SU-DHL-6 (cell line): ENCODE data around the gene MAPK12.

Experiments used
- H2AFZ ChIP-seq: fragments of 200-600 bp; sonication (generic); 2 replicates; pipeline ENCODE4 v1.6.1; 2014; ENCODE audit warnings: low read depth, mild to moderate bottlenecking, moderate library complexity, mixed read lengths, antibody characterized with exemption, low read length; ENCODE audit not compliant: severe bottlenecking
- H3F3A ChIP-seq: fragments of 200-600 bp; shearing (Covaris generic); 2 replicates; pipeline ENCODE4 v1.6.0; 2016; ENCODE audit warnings: antibody characterized with exemption, mild to moderate bottlenecking; ENCODE audit not compliant: insufficient read depth
- H3K27ac ChIP-seq: fragments of 200-600 bp; sonication (generic); 2 replicates; pipeline ENCODE4 v1.5.1; 2016; ENCODE audit warnings: low read depth, mild to moderate bottlenecking, low read length, moderate library complexity, mixed read lengths
- H3K27me3 ChIP-seq: fragments of 200-600 bp; sonication (generic), shearing (Covaris generic); 2 replicates; pipeline ENCODE4 v1.6.0; 2014; ENCODE audit warnings: mild to moderate bottlenecking, low read length
- H3K36me3 ChIP-seq: fragments of 200-600 bp; sonication (generic); 2 replicates; pipeline ENCODE4 v1.6.1; 2014; ENCODE audit warnings: mild to moderate bottlenecking, low read length, mixed read lengths
- H3K4me2 ChIP-seq: fragments of 300-600, 200-600 bp; shearing (Covaris generic), sonication (generic); 2 replicates; pipeline ENCODE4 v1.6.0; 2014; ENCODE audit warnings: low read length, low read depth, mild to moderate bottlenecking; ENCODE audit not compliant: poor library complexity, severe bottlenecking
- H3K4me3 ChIP-seq: fragments of 200-600 bp; sonication (generic); 2 replicates; pipeline ENCODE4 v1.5.1; 2014; ENCODE audit warnings: antibody characterized with exemption, low read length, mild to moderate bottlenecking, mixed read lengths; ENCODE audit not compliant: insufficient read depth, poor library complexity, severe bottlenecking
- H3K79me2 ChIP-seq: fragments of 200-600 bp; sonication (generic); 2 replicates; pipeline ENCODE4 v1.6.1; 2014; ENCODE audit warnings: mild to moderate bottlenecking, low read length, moderate library complexity; ENCODE audit not compliant: insufficient read depth
- H3K9ac ChIP-seq: fragments of 200-600 bp; sonication (generic); 2 replicates; pipeline ENCODE4 v1.7.0; 2014; ENCODE audit warnings: mild to moderate bottlenecking, low read length
- H3K9me2 ChIP-seq: fragments of 200-600 bp; sonication (generic); replicated peaks from 2 replicates; pipeline ENCODE4 v1.6.1; 2014; ENCODE audit warnings: low read length; ENCODE audit not compliant: insufficient read depth
- H3K9me3 ChIP-seq: fragments of 200-600 bp; sonication (generic); 2 replicates; pipeline ENCODE4 v1.6.1; 2014; ENCODE audit warnings: low read length, mixed read lengths; ENCODE audit not compliant: insufficient read depth
- H4K20me1 ChIP-seq: fragments of 200-600 bp; sonication (generic); 2 replicates; pipeline ENCODE4 v1.6.1; 2014; ENCODE audit warnings: low read depth, mild to moderate bottlenecking, antibody characterized with exemption, low read length, moderate library complexity, mixed read lengths
- CTCF ChIP-seq: fragments of 200-600 bp; sonication (generic); IDR thresholded peaks from one replicate; pipeline ENCODE4 v1.5.1; 2017; ENCODE audit warnings: antibody characterized with exemption, mild to moderate bottlenecking, low read length, moderate library complexity; ENCODE audit not compliant: insufficient read depth, poor library complexity, severe bottlenecking
- EZH2phosphoT487 ChIP-seq: fragments of 200-600 bp; sonication (generic), shearing (Covaris generic); conservative IDR thresholded peaks from 2 replicates; pipeline ENCODE4 v1.6.1; 2018; ENCODE audit warnings: mild to moderate bottlenecking, antibody characterized with exemption, low read length, moderate library complexity, mixed read lengths

Gene MAPK12

GRCh38 chr22:50253941-50254340 lies 7.5 kb downstream of the MAPK12 start:
- Histone ChIP-seq H4K20me1 (no peaks in the 10 kb centered on the region), H3K27ac (no peak overlapping the region)
- TF ChIP-seq CTCF (no peak), EZH2phosphoT487 (no peak)

GRCh38 chr22:50253046-50253915 lies 8.2 kb downstream of the MAPK12 start:
- H3K9me2 ChIP-seq = no peaks in the 10 kb centered on the region
- H3K79me2 ChIP-seq = 0 out of 2 replicates have a peak, but pooled peaks cover 7% of the 10 kb centered on the region
- H3K9ac ChIP-seq = no peak overlapping the region
- no peaks in the 10 kb centered on the region for H3K27me3 ChIP-seq
- no peak overlapping the region for H3K27ac ChIP-seq
- no peak overlapping the region for H3K4me2 ChIP-seq
- TF ChIP-seq EZH2phosphoT487 (no peak), CTCF (no peak)
- H3K36me3 ChIP-seq = no peaks in the 10 kb centered on the region
- peaks cover 10% of the 10 kb centered on the region; the same call in 1 of the 2 replicates for H3F3A ChIP-seq
- no peaks in the 10 kb centered on the region for H3K9me3 ChIP-seq
- H4K20me1 ChIP-seq = no peaks in the 10 kb centered on the region
- H3K4me3 ChIP-seq = no peak overlapping the region
- no peak overlapping the region for H2AFZ ChIP-seq

More at GRCh38 chr22:50253941-50254340, 7.5 kb downstream of the MAPK12 start:
- H3F3A ChIP-seq = peaks cover 10% of the 10 kb centered on the region; the same call in 1 of the 2 replicates
- no peak overlapping the region for H3K4me3 ChIP-seq
- no peaks in the 10 kb centered on the region for H3K36me3 ChIP-seq
- H3K9ac ChIP-seq = no peak overlapping the region
- H3K4me2 ChIP-seq = no peak overlapping the region
- no peak overlapping the region for H2AFZ ChIP-seq
- no peaks in the 10 kb centered on the region for H3K9me2 ChIP-seq
- no peaks in the 10 kb centered on the region for H3K9me3 ChIP-seq
- H3K79me2 ChIP-seq = 0 out of 2 replicates have a peak, but pooled peaks cover 7% of the 10 kb centered on the region
- no peaks in the 10 kb centered on the region for H3K27me3 ChIP-seq

- no peaks in the 10 kb centered on the region for H4K20me1 ChIP-seq
- no peak overlapping the region for H2AFZ ChIP-seq
- H3K27me3 ChIP-seq = no peaks in the 10 kb centered on the region
- H3K27ac ChIP-seq = peak overlapping the region; percentile 74; the same call in 1 of the 2 replicates
- H3K9me3 ChIP-seq = no peaks in the 10 kb centered on the region
- TF ChIP-seq EZH2phosphoT487 (no peak), CTCF (peak; percentile 73)
- H3K36me3 ChIP-seq = no peaks in the 10 kb centered on the region
- peaks cover 10% of the 10 kb centered on the region; the same call in 1 of the 2 replicates for H3F3A ChIP-seq
- H3K79me2 ChIP-seq = 0 out of 2 replicates have a peak, but pooled peaks cover 7% of the 10 kb centered on the region
- no peak overlapping the region for H3K4me3 ChIP-seq
- H3K4me2 ChIP-seq = no peak overlapping the region
- H3K9ac ChIP-seq = no peak overlapping the region
- H3K9me2 ChIP-seq = no peaks in the 10 kb centered on the region
These were observed 9.1 kb downstream of the MAPK12 start for GRCh38 chr22:50252082-50253045.
